Prostate gland (tissue), 2 donors: ENCODE measurements around the gene CHST1. TPM values are rescaled to one million over a fixed set of nuclear protein-coding genes. Genes with fewer than 3 reads are reported as not detected.

ENCODE experiments used
- DNase-seq: peaks from one replicate; pipeline ENCODE4 v3.0.0-alpha.2; 2019; ENCODE audit warnings: low spot score
- H3K27ac ChIP-seq, 2 donors: fragments of 200-600 bp; sonication (generic); 2 replicates each; pipeline ENCODE4 v1.5.1; 2017 to 2019
- H3K27me3 ChIP-seq: fragments of 200-600 bp; sonication (generic); replicated peaks from 2 replicates; pipeline ENCODE4 v1.5.1; 2019; ENCODE audit not compliant: insufficient read depth
- H3K36me3 ChIP-seq, 2 donors: fragments of 200-600 bp; sonication (generic); 1 replicate in 1 of 2; 2 replicates in 1 of 2; pipeline versions ENCODE4 v1.5.1 to v1.8.1; 2017 to 2019
- H3K4me1 ChIP-seq: fragments of 200-600 bp; sonication (generic); replicated peaks from 2 replicates; pipeline ENCODE4 v1.5.1; 2019
- H3K4me3 ChIP-seq, 2 donors: fragments of 200-600 bp; sonication (generic); 2 replicates each; pipeline ENCODE4 v1.5.1; 2017 to 2019
- H3K9me3 ChIP-seq: fragments of 200-600 bp; sonication (generic); 2 replicates; pipeline ENCODE4 v1.5.1; 2017
- POLR2A ChIP-seq: fragments of 450-650 bp; IDR thresholded peaks from one replicate; pipeline ENCODE4 v1.6.1; 2016; ENCODE audit warnings: antibody characterized with exemption, mild to moderate bottlenecking
- POLR2AphosphoS5 ChIP-seq: sonication (generic); formaldehyde crosslinking; IDR thresholded peaks from one replicate; pipeline ENCODE4 v1.6.1; 2017; ENCODE audit warnings: antibody characterized with exemption
- WGBS: methylation state at CpG from one replicate; pipeline ENCODE4 v1.1.5; 2018; 5-methylcytosine and 5-hydroxymethylcytosine counted together
- intact Hi-C: fragments of 100-400 bp; cut with DNase I; formaldehyde crosslinking; loops from one replicate; pipeline ENCODE4 v1.14.2; 2022
- total RNA-seq, 2 donors: library from RNA; depleted of rRNA; stranded (reverse); fragments of >200 nt; gene quantifications; one replicate each; pipeline ENCODE4 v1.1.0, GENCODE V29; 2016
- TF ChIP-seq, protein P1 (sequence below), 4 experiments: fragments of 200-600 bp in 2 of 4; fragments of 450-650 bp in 2 of 4; sonication (generic) in 2 of 4; IDR thresholded peaks; 1 replicate in 3 of 4; 2 replicates in 1 of 4; pipeline ENCODE4 v1.5.1; 2016 to 2019; ENCODE audit warnings: antibody characterized with exemption in 4 of 4, mild to moderate bottlenecking in 2 of 4, moderate library complexity in 2 of 4

CHST1 gene
- total RNA-seq, 2 donors from 2014 or later, result 0.32 to 4.4 TPM

DNA sequence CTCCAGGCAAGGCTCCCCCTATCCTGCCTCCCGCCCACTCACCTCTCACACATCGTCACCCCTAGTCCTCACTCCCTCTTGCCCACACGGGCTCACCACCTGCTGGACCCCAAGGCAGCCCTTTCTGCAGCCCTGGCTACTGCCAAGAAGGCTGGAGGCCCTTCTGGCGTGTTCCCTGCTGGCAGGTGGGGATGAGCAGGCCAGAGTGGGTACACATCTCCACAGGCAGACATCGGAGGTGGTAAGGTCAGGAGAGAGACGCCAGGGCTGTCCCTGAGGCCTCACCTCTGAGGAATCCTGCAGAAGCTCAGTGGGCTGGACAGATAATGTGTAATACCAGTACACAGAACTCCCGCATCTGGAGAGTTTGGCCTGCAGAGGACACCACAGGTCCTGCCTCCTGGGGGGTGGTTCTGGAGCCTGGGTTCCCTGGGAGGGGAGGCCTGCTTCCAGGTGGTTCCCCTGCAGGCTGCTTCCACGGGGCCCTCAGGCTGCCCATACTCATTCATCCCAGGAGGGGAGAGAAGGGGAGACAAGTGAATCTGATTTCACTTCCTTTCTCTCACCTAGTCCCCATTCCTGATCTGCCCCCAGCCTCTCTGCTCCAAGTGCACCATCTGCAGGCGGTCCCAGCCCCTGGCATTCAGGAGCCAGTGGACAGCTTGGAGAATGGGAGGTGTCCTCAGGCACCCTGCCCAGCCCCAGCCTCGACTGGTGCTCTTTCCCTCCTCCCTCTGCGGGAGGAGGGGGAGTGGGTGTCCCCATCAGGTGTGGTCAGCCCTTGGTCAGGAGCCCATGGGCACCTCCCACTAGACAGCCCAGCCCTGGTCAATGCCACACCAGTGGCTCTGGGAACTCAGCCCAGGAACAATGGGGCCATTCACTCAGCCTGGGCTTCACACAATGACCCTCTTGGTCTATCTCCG lies 6.1 kb upstream of the CHST1 start:
- Histone ChIP-seq H3K9me3 (no peaks in the 10 kb centered on the region), H3K27me3 (no peaks in the 10 kb centered on the region), H3K4me1 (no peaks in the 10 kb centered on the region), H3K36me3 (no peaks in the 10 kb centered on the region), H3K27ac (no peak overlapping the region), H3K4me3 (no peak overlapping the region)
- DNase-seq, result no peak
- TF ChIP-seq POLR2AphosphoS5 (no peak), POLR2A (no peak)
- TF ChIP-seq, protein P1, sequence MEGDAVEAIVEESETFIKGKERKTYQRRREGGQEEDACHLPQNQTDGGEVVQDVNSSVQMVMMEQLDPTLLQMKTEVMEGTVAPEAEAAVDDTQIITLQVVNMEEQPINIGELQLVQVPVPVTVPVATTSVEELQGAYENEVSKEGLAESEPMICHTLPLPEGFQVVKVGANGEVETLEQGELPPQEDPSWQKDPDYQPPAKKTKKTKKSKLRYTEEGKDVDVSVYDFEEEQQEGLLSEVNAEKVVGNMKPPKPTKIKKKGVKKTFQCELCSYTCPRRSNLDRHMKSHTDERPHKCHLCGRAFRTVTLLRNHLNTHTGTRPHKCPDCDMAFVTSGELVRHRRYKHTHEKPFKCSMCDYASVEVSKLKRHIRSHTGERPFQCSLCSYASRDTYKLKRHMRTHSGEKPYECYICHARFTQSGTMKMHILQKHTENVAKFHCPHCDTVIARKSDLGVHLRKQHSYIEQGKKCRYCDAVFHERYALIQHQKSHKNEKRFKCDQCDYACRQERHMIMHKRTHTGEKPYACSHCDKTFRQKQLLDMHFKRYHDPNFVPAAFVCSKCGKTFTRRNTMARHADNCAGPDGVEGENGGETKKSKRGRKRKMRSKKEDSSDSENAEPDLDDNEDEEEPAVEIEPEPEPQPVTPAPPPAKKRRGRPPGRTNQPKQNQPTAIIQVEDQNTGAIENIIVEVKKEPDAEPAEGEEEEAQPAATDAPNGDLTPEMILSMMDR (IDR thresholded peaks at IDR 0.05), result no peak
- intact Hi-C loops, result no loop called here
- 71% methylated on average over 12 of the region's 12 CpGs for WGBS

DNA sequence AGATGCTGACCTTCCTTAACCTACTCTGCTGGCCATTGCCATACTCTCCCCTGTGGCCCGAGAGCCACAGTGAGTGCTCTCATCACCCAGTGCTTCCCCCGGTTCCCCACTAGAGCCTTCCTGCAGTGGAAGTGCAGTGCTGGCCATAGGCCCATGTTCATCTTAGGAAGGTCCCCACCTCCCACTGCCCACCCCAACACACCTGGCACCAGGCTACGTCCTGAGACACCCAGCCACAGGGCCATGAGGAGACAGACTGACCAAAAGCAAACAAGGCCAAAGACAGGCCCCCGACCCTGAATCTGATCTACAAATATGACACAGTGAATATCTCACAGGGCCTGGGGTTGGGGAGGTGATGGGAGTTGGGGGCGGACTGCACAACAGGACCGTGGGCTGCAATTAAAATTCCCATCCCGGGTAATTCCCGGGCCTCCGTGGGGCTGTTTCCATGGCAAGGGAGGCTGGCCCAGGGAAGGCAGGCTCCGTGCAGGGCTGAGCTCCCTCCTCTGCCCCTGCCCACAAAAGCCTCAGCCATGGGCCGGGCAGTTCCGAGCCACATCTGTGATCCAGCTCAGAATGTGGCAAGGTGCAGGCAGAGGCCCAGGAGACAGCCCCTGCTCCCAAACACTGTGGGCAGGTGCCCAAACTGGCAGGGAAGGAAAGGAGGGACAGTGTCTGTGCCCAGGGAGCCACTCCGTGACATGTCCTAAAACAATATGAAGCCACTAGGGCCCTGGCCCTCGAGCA lies 5.1 kb upstream of the CHST1 start:
- Histone ChIP-seq H3K4me3 (no peak overlapping the region), H3K4me1 (no peaks in the 10 kb centered on the region), H3K27me3 (no peaks in the 10 kb centered on the region), H3K27ac (no peak overlapping the region), H3K9me3 (no peaks in the 10 kb centered on the region), H3K36me3 (no peaks in the 10 kb centered on the region)
- TF ChIP-seq, protein P1 (IDR thresholded peaks at IDR 0.05), result no peak
- no peak for TF ChIP-seq POLR2AphosphoS5
- TF ChIP-seq POLR2A, result no peak
- intact Hi-C loops, result no loop called here
- DNase-seq, result no peak
- 75% methylated on average over 14 of the region's 14 CpGs for WGBS

DNA sequence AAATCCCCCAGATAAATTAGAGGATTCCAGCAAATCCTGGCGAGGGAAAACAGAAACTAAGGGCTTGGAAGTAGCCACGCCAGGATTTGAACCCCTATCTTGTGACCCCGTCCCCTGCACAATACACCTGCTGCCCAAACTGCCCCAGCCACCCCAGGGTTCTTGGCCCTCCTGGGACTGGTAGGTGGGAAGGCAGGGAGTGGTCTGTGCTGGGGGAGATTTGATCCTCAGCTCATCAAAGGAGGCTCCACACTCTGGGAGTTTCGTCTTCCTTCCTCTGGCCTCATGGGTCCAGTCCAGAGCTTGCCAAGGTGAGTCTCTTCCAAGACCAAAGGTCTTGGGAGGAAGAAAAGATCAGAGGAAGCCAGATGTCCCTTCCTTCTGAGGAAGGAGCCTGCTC lies 4.5 kb upstream of the CHST1 start:
- no peaks in the 10 kb centered on the region for H3K4me1 ChIP-seq
- intact Hi-C loops, result no loop called here
- DNase-seq, result no peak
- H3K9me3 ChIP-seq, result no peaks in the 10 kb centered on the region
- no peak overlapping the region for H3K4me3 ChIP-seq
- TF ChIP-seq POLR2AphosphoS5, result no peak
- H3K27me3 ChIP-seq, result no peaks in the 10 kb centered on the region
- no peak overlapping the region for H3K27ac ChIP-seq
- WGBS, result 91% methylated on average over 4 of the region's 4 CpGs
- H3K36me3 ChIP-seq, result no peaks in the 10 kb centered on the region

DNA sequence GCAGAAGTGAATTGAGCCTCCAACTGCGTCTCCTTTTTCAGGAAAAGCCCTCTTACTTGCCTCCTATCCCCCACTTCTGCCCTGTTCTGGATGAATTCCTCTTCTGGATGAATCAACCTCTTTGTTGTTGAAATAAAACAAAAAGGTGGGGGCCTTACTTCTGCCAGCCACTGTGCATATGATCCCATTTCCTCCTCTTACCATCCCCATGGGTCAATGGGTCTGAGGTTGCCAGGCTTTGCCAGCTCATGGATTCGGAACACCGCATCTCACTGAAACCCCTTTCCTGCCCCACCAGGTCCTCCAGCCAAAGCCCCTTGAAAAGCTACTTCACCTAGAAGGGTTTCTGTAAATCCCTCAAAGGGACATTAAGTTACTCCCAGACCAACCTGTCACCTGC lies 3.7 kb upstream of the CHST1 start:
- Histone ChIP-seq H3K9me3 (no peaks in the 10 kb centered on the region), H3K4me3 (no peak overlapping the region), H3K36me3 (no peaks in the 10 kb centered on the region), H3K27ac (no peak overlapping the region), H3K27me3 (no peaks in the 10 kb centered on the region), H3K4me1 (peaks cover 3% of the 10 kb centered on the region)
- 94% methylated on average over 3 of the region's 3 CpGs for WGBS
- intact Hi-C loops, result no loop called here
- no peak for TF ChIP-seq POLR2AphosphoS5
- TF ChIP-seq, protein P1 (IDR thresholded peaks at IDR 0.05), result no peak
- no peak for TF ChIP-seq POLR2A
- no peak for DNase-seq

DNA sequence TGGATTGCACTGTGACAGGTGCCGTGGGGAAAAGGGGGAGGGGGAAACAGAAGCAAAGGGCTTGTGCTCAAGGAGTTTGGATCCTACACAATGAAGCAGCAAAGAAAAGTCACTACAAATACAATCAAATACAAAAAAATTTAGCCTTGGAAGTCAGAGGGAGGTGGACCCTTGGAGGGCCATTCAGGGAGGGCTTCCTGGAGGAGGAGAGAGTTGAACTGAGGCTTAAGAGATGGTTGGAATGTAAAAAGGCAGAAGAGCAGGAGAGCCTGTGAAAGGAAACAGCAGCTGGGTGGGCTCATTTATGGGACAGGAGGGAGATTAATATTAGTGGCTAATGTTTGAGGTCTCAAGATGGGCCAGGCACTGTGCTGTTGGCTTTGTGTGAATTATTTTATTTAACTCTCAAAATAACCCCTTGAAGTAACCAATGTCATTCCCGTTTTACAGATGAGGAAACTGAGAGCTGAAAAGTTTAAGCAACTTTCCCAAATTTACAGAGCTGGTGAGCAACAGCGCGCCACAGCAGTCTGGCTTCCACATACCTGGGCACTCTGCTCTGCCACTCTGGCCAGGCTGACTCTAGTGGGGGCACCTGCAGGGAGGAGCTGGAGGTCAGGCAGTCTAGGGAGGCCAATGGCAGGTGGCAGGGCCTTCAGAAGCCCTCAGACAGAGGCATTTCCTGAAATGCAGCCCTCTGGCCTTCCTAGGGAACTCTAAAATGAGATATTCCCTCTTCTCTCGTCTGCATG lies 2.7 kb upstream of the CHST1 start:
- no peaks in the 10 kb centered on the region for H3K36me3 ChIP-seq
- TF ChIP-seq, protein P1 (IDR thresholded peaks at IDR 0.05), result no peak
- no peak for TF ChIP-seq POLR2A
- no peak for TF ChIP-seq POLR2AphosphoS5
- intact Hi-C loops, result no loop called here
- no peak overlapping the region for H3K4me3 ChIP-seq
- DNase-seq, result no peak
- no peak overlapping the region for H3K27ac ChIP-seq
- peaks cover 3% of the 10 kb centered on the region for H3K4me1 ChIP-seq
- H3K27me3 ChIP-seq, result no peaks in the 10 kb centered on the region
- no peaks in the 10 kb centered on the region for H3K9me3 ChIP-seq
- WGBS, result 90% methylated on average over 5 of the region's 5 CpGs
